Prostate gland (tissue), 2 donors: ENCODE measurements around the gene ZNG1B. TPM values are rescaled to one million over a fixed set of nuclear protein-coding genes. Genes with fewer than 3 reads are reported as not detected.
"Not testable (repeated sequence)": the region's sequence is repeated elsewhere in the genome, so short reads cannot be mapped to it uniquely, and the experiment has no call there.

Source experiments
- DNase-seq: peaks from one replicate; pipeline ENCODE4 v3.0.0-alpha.2; 2019; ENCODE audit warnings: low spot score
- H3K27ac ChIP-seq, 2 donors: fragments of 200-600 bp; sonication (generic); 2 replicates each; pipeline ENCODE4 v1.5.1; 2017 to 2019
- H3K27me3 ChIP-seq: fragments of 200-600 bp; sonication (generic); replicated peaks from 2 replicates; pipeline ENCODE4 v1.5.1; 2019; ENCODE audit not compliant: insufficient read depth
- H3K36me3 ChIP-seq, 2 donors: fragments of 200-600 bp; sonication (generic); 1 replicate in 1 of 2; 2 replicates in 1 of 2; pipeline versions ENCODE4 v1.5.1 to v1.8.1; 2017 to 2019
- H3K4me1 ChIP-seq: fragments of 200-600 bp; sonication (generic); replicated peaks from 2 replicates; pipeline ENCODE4 v1.5.1; 2019
- H3K4me3 ChIP-seq, 2 donors: fragments of 200-600 bp; sonication (generic); 2 replicates each; pipeline ENCODE4 v1.5.1; 2017 to 2019
- H3K9me3 ChIP-seq: fragments of 200-600 bp; sonication (generic); 2 replicates; pipeline ENCODE4 v1.5.1; 2017
- WGBS: methylation state at CpG from one replicate; pipeline ENCODE4 v1.1.5; 2018; 5-methylcytosine and 5-hydroxymethylcytosine counted together
- intact Hi-C: fragments of 100-400 bp; cut with DNase I; formaldehyde crosslinking; loops from one replicate; pipeline ENCODE4 v1.14.2; 2022
- total RNA-seq, 2 donors: library from RNA; depleted of rRNA; stranded (reverse); fragments of >200 nt; gene quantifications; one replicate each; pipeline ENCODE4 v1.1.0, GENCODE V29; 2016

Gene ZNG1B
- total RNA-seq, 2 donors from 2014 or later: 19.3 to 25.0 TPM

DNA sequence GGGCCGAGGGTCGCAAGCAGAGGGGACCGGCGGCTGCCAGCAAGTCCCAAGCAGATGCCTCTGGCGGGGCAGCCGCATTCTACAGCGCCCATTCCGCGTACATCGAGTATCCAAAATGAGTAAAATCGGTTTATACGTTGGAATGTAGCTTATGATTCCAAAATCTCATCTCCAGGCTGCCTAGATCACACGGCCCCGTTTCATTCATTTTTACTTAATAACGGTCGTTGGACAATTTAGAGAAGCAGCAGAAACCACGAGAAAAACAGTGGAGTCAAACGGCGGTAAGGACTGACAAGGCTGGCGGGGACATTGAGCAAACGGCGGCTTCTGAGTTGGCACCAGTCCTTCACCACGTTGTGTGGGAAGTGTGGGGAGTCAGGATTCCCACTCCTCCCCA, 66.6 kb downstream of the ZNG1B start:
- H3K27me3 ChIP-seq, H3K27ac ChIP-seq, DNase-seq, intact Hi-C loops, H3K4me1 ChIP-seq, H3K36me3 ChIP-seq, H3K4me3 ChIP-seq, H3K9me3 ChIP-seq: not testable (repeated sequence)
- WGBS: 9% methylated on average over 18 of the region's 23 CpGs

DNA sequence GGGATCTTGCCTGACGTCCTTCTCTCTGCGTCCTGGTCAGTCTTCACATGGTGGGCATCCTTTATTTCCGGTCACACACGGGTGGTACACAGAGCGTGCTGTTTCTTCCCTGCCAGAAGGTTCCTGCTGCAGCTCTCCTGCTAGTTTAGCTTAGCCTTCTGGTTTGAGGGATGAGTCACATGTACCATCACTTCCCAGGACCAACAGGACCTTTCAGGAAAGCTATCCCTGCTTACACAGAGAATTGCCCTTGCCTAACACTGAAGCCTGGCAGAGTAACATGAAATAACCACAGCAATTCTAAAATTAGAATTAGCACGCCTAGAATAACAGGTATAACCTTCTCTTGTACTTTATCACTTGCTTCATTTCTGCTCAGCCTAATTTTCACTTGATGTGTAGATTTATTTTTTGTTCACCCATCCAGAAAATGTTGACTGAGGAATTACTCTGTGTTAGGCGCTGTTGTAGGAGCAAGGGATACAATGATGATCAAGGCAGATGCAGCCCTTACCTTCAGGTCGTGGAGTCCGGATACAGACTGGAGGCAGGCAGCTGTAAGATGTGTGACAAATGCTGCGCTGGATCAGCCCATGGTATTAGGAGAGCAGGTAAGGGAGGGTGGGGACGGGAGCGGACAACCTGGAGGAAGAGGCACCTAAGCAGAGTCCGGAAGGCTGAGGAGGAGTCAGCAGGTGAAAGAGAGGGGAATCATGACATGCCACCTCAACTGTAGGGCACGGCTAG, 70.1 kb downstream of the ZNG1B start:
- H3K27ac ChIP-seq, H3K4me1 ChIP-seq, H3K4me3 ChIP-seq, H3K9me3 ChIP-seq, DNase-seq, H3K27me3 ChIP-seq, intact Hi-C loops, H3K36me3 ChIP-seq: not testable (repeated sequence)
- 19% methylated on average over 13 of the region's 14 CpGs for WGBS

- H3K9me3 ChIP-seq, H3K4me3 ChIP-seq, intact Hi-C loops, H3K4me1 ChIP-seq, H3K27me3 ChIP-seq, H3K36me3 ChIP-seq, H3K27ac ChIP-seq, DNase-seq: not testable (repeated sequence)
- 43% methylated on average over 11 of the region's 11 CpGs for WGBS
Observed at GRCh38 chr2:113508187-113508586, 70.7 kb downstream of the ZNG1B start.

GRCh38 chr2:113510913-113511312, 73.4 kb downstream of the ZNG1B start:
- H3K36me3 ChIP-seq, H3K9me3 ChIP-seq, intact Hi-C loops, H3K4me1 ChIP-seq, H3K4me3 ChIP-seq, H3K27ac ChIP-seq, DNase-seq, H3K27me3 ChIP-seq: not testable (repeated sequence)
- WGBS: 88% methylated on average over 2 of the region's 3 CpGs

- H3K4me3 ChIP-seq, H3K9me3 ChIP-seq, H3K36me3 ChIP-seq, H3K27ac ChIP-seq, DNase-seq, H3K27me3 ChIP-seq, H3K4me1 ChIP-seq, intact Hi-C loops: not testable (repeated sequence)
- 68% methylated on average over 14 of the region's 14 CpGs for WGBS
Observed at GRCh38 chr2:113511859-113512258, 74.4 kb downstream of the ZNG1B start.

DNA sequence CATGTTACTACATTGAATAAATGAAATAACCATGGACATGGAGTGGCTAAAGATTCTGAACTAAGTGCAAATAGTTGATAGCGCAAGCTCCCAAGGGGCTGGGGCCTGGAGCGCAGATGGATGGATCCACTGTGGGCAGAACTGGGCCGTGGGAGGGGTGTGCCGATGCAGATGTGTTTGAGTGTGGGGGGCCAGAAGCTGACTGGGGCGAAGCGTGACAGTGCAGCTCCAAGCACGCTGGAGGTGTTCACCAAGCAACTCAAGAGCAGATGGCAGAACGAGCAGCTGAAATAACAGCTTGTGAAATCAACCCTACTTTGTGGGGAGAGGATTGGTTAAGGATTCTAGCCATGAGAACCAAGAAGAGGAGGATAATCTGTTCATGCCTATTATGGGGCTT, 78.0 kb downstream of the ZNG1B start:
- H3K4me1 ChIP-seq, H3K4me3 ChIP-seq, H3K27ac ChIP-seq, intact Hi-C loops, DNase-seq, H3K9me3 ChIP-seq, H3K36me3 ChIP-seq, H3K27me3 ChIP-seq: not testable (repeated sequence)
- 85% methylated on average over 8 of the region's 8 CpGs for WGBS

GRCh38 chr2:113515995-113516394, 78.5 kb downstream of the ZNG1B start:
- intact Hi-C loops: not testable (repeated sequence)
- 75% methylated on average over 3 of the region's 3 CpGs for WGBS

GRCh38 chr2:113517025-113517424, 79.5 kb downstream of the ZNG1B start:
- H3K27me3 ChIP-seq, H3K4me3 ChIP-seq, H3K4me1 ChIP-seq, H3K9me3 ChIP-seq, DNase-seq, H3K27ac ChIP-seq, H3K36me3 ChIP-seq, intact Hi-C loops: not testable (repeated sequence)
- WGBS: 93% methylated on average over 1 of the region's 2 CpGs

More at GRCh38 chr2:113515995-113516394, 78.5 kb downstream of the ZNG1B start:
- not testable (repeated sequence) for DNase-seq, H3K4me1 ChIP-seq, H3K9me3 ChIP-seq, H3K27ac ChIP-seq, H3K4me3 ChIP-seq, H3K36me3 ChIP-seq, H3K27me3 ChIP-seq

- H3K27me3 ChIP-seq, H3K36me3 ChIP-seq, H3K9me3 ChIP-seq, H3K4me1 ChIP-seq, intact Hi-C loops, H3K27ac ChIP-seq, H3K4me3 ChIP-seq, DNase-seq: not testable (repeated sequence)
- WGBS: 64% methylated on average over 6 of the region's 6 CpGs
Observed at GRCh38 chr2:113520837-113521236, 83.3 kb downstream of the ZNG1B start.

- H3K27me3 ChIP-seq, H3K4me3 ChIP-seq, intact Hi-C loops, H3K27ac ChIP-seq, H3K36me3 ChIP-seq, H3K4me1 ChIP-seq, DNase-seq, H3K9me3 ChIP-seq: not testable (repeated sequence)
- WGBS: 74% methylated on average over 5 of the region's 5 CpGs
Observed at GRCh38 chr2:113521492-113521891, 84.0 kb downstream of the ZNG1B start.

GRCh38 chr2:113524986-113525385, 87.5 kb downstream of the ZNG1B start:
- H3K27ac ChIP-seq, intact Hi-C loops, H3K4me3 ChIP-seq, DNase-seq, H3K9me3 ChIP-seq, H3K27me3 ChIP-seq, H3K36me3 ChIP-seq, H3K4me1 ChIP-seq: not testable (repeated sequence)
- 55% methylated on average over 1 of the region's 1 CpG for whole genome bisulfite sequencing

GRCh38 chr2:113527350-113528045, 90.0 kb downstream of the ZNG1B start:
- H3K27ac ChIP-seq, DNase-seq, H3K4me3 ChIP-seq, H3K27me3 ChIP-seq, H3K9me3 ChIP-seq, intact Hi-C loops, H3K36me3 ChIP-seq, H3K4me1 ChIP-seq: not testable (repeated sequence)
- WGBS: 24% methylated on average over 5 of the region's 12 CpGs

DNA sequence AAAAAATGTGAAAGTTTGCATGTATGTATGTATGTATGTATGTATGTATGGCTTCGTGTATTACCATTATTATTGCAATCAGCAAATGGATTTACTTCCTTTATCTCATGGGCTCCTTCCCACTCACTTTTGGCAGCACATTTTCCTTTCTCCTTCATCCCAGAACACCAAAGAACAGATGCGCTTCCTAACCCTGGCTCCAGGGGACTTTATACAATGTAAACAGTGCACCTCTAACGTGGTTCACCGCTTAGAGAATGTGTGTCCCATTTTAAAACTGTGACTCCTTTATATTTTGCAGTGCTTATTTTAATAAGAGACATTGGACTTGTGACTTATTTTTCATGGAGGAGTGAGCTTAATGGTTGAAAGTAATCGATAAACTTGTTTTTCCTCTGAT, 90.6 kb downstream of the ZNG1B start:
- H3K9me3 ChIP-seq, H3K4me3 ChIP-seq, intact Hi-C loops, DNase-seq, H3K27ac ChIP-seq, H3K36me3 ChIP-seq, H3K27me3 ChIP-seq, H3K4me1 ChIP-seq: not testable (repeated sequence)
- 56% methylated on average over 5 of the region's 5 CpGs for WGBS
